H1 (cell line): ENCODE measurements around the gene PLEKHA5. TPM values are rescaled to one million over a fixed set of nuclear protein-coding genes. Genes with fewer than 3 reads are reported as not detected.

Source experiments
- CTCF ChIA-PET: fragments of 300-600 bp; sonication (Branson Sonifier 250); formaldehyde crosslinking; loops from one replicate; lab custom pipeline; 2021; ENCODE audit not compliant: partially characterized antibody; lab: Charles Lee
- POLR2A ChIA-PET: fragments of 300-600 bp; sonication (Branson Sonifier 250); formaldehyde crosslinking; loops from one replicate; lab custom pipeline; 2021; ENCODE audit warnings: inconsistent platforms; ENCODE audit not compliant: partially characterized antibody; lab: Charles Lee
- DNase-seq, 2 experiments: peaks; one replicate each; pipeline versions ENCODE4 v3.0.0 to v3.0.0-alpha.2; 2010 to 2022; ENCODE audit warnings: low spot score in 2 of 2, low read depth in 1 of 2, mixed read lengths in 1 of 2
- FAIRE-seq: peaks from 2 replicates; lab custom pipeline; 2011; peaks lifted over from hg19 to GRCh38; lab: Jason Lieb, UNC
- H2AFZ ChIP-seq: 2 replicates; pipeline ENCODE4 v1.8.1; 2012; ENCODE audit warnings: low read length, inconsistent platforms
- H2AK5ac ChIP-seq: 2 replicates; pipeline ENCODE4 v1.6.1; 2013; ENCODE audit warnings: low read depth, low read length
- H2BK120ac ChIP-seq: replicated peaks from 2 replicates; pipeline ENCODE3; 2013; ENCODE audit warnings: low read depth, low read length, inconsistent platforms
- H2BK12ac ChIP-seq: 2 replicates; pipeline ENCODE4 v1.6.1; 2013; ENCODE audit warnings: low read depth, low read length
- H2BK15ac ChIP-seq: 2 replicates; pipeline ENCODE4 v1.6.1; 2013; ENCODE audit warnings: low read length
- H2BK20ac ChIP-seq: 2 replicates; pipeline ENCODE4 v1.6.1; 2013; ENCODE audit warnings: low read length
- H2BK5ac ChIP-seq: 2 replicates; pipeline ENCODE4 v1.6.1; 2013; ENCODE audit warnings: low read depth, low read length
- H3K14ac ChIP-seq: 2 replicates; pipeline ENCODE4 v1.6.1; 2013; ENCODE audit warnings: inconsistent platforms; ENCODE audit not compliant: insufficient read length
- H3K18ac ChIP-seq: 2 replicates; pipeline ENCODE4 v1.6.1; 2013; ENCODE audit warnings: low read length; ENCODE audit errors: extremely low read depth
- H3K23ac ChIP-seq: 2 replicates; pipeline ENCODE4 v1.6.1; 2013; ENCODE audit warnings: inconsistent platforms; ENCODE audit not compliant: insufficient read length
- H3K23me2 ChIP-seq: 2 replicates; pipeline ENCODE4 v1.6.1; 2013; ENCODE audit warnings: low read depth, low read length
- H3K27ac ChIP-seq: 2 replicates; pipeline ENCODE4 v1.6.1; 2011; ENCODE audit warnings: low read depth, low read length, inconsistent platforms
- H3K27me3 ChIP-seq, 4 experiments: replicated peaks in 1 of 4; 1 replicate in 1 of 4; 2 replicates in 3 of 4; pipeline versions ENCODE4 v1.6.1 to v1.8.1; 2011 to 2013; ENCODE audit warnings: low read length in 3 of 4, mild to moderate bottlenecking in 3 of 4, inconsistent platforms in 2 of 4, mixed read lengths in 2 of 4, moderate library complexity in 1 of 4; ENCODE audit not compliant: control insufficient read depth in 3 of 4, insufficient read depth in 3 of 4; ENCODE audit errors: extremely low read depth in 1 of 4
- H3K36me3 ChIP-seq, 4 experiments: 2 replicates each; pipeline versions ENCODE4 v1.6.1 to v1.8.1; 2011 to 2013; ENCODE audit warnings: mild to moderate bottlenecking in 4 of 4, low read length in 3 of 4, moderate library complexity in 2 of 4, control low read depth in 1 of 4, inconsistent platforms in 1 of 4; ENCODE audit not compliant: insufficient read depth in 4 of 4, control insufficient read depth in 2 of 4
- H3K4ac ChIP-seq: replicated peaks from 2 replicates; pipeline ENCODE3; 2013; ENCODE audit warnings: low read length, low read depth, mixed read lengths, inconsistent platforms; ENCODE audit not compliant: insufficient read length
- H3K4me1 ChIP-seq, 4 experiments: replicated peaks in 1 of 4; 1 replicate in 1 of 4; 2 replicates in 3 of 4; pipeline versions ENCODE4 v1.6.1 to v1.8.1; 2011 to 2013; ENCODE audit warnings: low read length in 3 of 4, inconsistent platforms in 2 of 4, mixed read lengths in 1 of 4; ENCODE audit not compliant: insufficient read depth in 4 of 4, control insufficient read depth in 3 of 4
- H3K4me2 ChIP-seq, 2 experiments: 2 replicates each; pipeline versions ENCODE4 v1.6.1 to v1.8.1; 2011 to 2013; ENCODE audit warnings: low read depth in 2 of 2, low read length in 2 of 2, control low read depth in 1 of 2, inconsistent platforms in 1 of 2, mild to moderate bottlenecking in 1 of 2; ENCODE audit not compliant: insufficient read depth in 1 of 2
- H3K4me3 ChIP-seq, 4 experiments: fragments of 200-600, 300-600 bp in 1 of 4; sonication (generic), shearing (Covaris generic), sonication (Bioruptor Twin) in 1 of 4; 2 replicates each; pipeline versions ENCODE4 v1.5.1 to v1.8.1; 2011 to 2016; ENCODE audit warnings: low read length in 4 of 4, low read depth in 3 of 4, control low read depth in 2 of 4, inconsistent platforms in 2 of 4, mild to moderate bottlenecking in 2 of 4, mixed read lengths in 1 of 4, moderate library complexity in 1 of 4; ENCODE audit not compliant: insufficient read depth in 2 of 4; ENCODE audit errors: extremely low read depth in 1 of 4
- H3K56ac ChIP-seq: replicated peaks from 2 replicates; pipeline ENCODE3; 2013; ENCODE audit warnings: low read depth, mild to moderate bottlenecking, mixed read lengths, low read length, inconsistent platforms; ENCODE audit not compliant: insufficient read length
- H3K79me1 ChIP-seq: 2 replicates; pipeline ENCODE4 v1.6.1; 2013; ENCODE audit warnings: low read depth, low read length, control low read depth
- H3K79me2 ChIP-seq, 2 experiments: 2 replicates each; pipeline versions ENCODE4 v1.6.1 to v1.8.1; 2012 to 2013; ENCODE audit warnings: low read length in 2 of 2, mild to moderate bottlenecking in 2 of 2, inconsistent platforms in 1 of 2; ENCODE audit not compliant: insufficient read depth in 2 of 2, control insufficient read depth in 1 of 2
- H3K9ac ChIP-seq, 4 experiments: replicated peaks in 1 of 4; 1 replicate in 1 of 4; 2 replicates in 3 of 4; pipeline versions ENCODE4 v1.6.1 to v1.8.1; 2011 to 2013; ENCODE audit warnings: low read depth in 3 of 4, low read length in 3 of 4, control low read depth in 2 of 4, mild to moderate bottlenecking in 2 of 4, moderate library complexity in 2 of 4, inconsistent platforms in 1 of 4; ENCODE audit errors: extremely low read depth in 1 of 4
- H3K9me3 ChIP-seq, 2 experiments: 2 replicates each; pipeline versions ENCODE4 v1.6.1 to v1.8.1; 2012 to 2013; ENCODE audit warnings: mild to moderate bottlenecking in 2 of 2, moderate library complexity in 2 of 2, control low read depth in 1 of 2, inconsistent platforms in 1 of 2, low read depth in 1 of 2, low read length in 1 of 2, mixed read lengths in 1 of 2; ENCODE audit not compliant: insufficient read depth in 2 of 2
- H4K20me1 ChIP-seq, 2 experiments: replicated peaks in 1 of 2; 2 replicates each; pipeline versions ENCODE3 to v1.8.1; 2011 to 2013; ENCODE audit warnings: inconsistent platforms in 2 of 2, low read length in 2 of 2, mild to moderate bottlenecking in 1 of 2; ENCODE audit not compliant: insufficient read depth in 2 of 2, control insufficient read depth in 1 of 2
- H4K5ac ChIP-seq: 2 replicates; pipeline ENCODE4 v1.6.1; 2013; ENCODE audit warnings: low read length, low read depth, mixed read lengths, inconsistent platforms; ENCODE audit not compliant: insufficient read length
- H4K8ac ChIP-seq: 2 replicates; pipeline ENCODE4 v1.8.0; 2013; ENCODE audit warnings: mild to moderate bottlenecking, moderate library complexity, low read length, inconsistent platforms; ENCODE audit not compliant: insufficient read depth; ENCODE audit errors: extremely low read depth
- H4K91ac ChIP-seq: replicated peaks from 2 replicates; pipeline ENCODE3; 2013; ENCODE audit warnings: low read length, mixed read lengths, inconsistent platforms; ENCODE audit not compliant: insufficient read length
- CBX8 ChIP-seq: fragments of 300-800, 300-1000 bp; sonication (generic); IDR thresholded peaks from 2 replicates; pipeline ENCODE4 v1.7.1; 2016; ENCODE audit warnings: low read depth, low read length, borderline replicate concordance
- CTBP2 ChIP-seq: IDR thresholded peaks from 2 replicates; pipeline ENCODE4 v1.7.0; 2011; ENCODE audit warnings: borderline replicate concordance, mild to moderate bottlenecking, moderate library complexity, mixed read lengths, low read length; ENCODE audit not compliant: insufficient read depth, insufficient read length
- EGR1 ChIP-seq: IDR thresholded peaks from 2 replicates; pipeline ENCODE4 v1.6.1; 2011; ENCODE audit warnings: low read depth, low read length, borderline replicate concordance
- EZH2 ChIP-seq: fragments of 200-600 bp; sonication (generic); IDR thresholded peaks from 2 replicates; pipeline ENCODE4 v1.7.1; 2012; ENCODE audit warnings: low read depth, mild to moderate bottlenecking, moderate library complexity, low read length, inconsistent platforms; ENCODE audit not compliant: severe bottlenecking
- GABPA ChIP-seq: IDR thresholded peaks from 2 replicates; pipeline ENCODE4 v1.6.1; 2011; ENCODE audit warnings: mild to moderate bottlenecking, low read length, moderate library complexity, borderline replicate concordance; ENCODE audit not compliant: insufficient read depth
- HDAC2 ChIP-seq, 2 experiments: fragments of 300-600 bp in 1 of 2; sonication (generic) in 1 of 2; IDR thresholded peaks; 2 replicates each; pipeline ENCODE4 v1.6.1; 2011 to 2012; ENCODE audit warnings: low read depth in 2 of 2, low read length in 2 of 2, mild to moderate bottlenecking in 2 of 2, moderate library complexity in 2 of 2, borderline replicate concordance in 1 of 2, inconsistent platforms in 1 of 2
- JUND ChIP-seq: IDR thresholded peaks from 2 replicates; pipeline ENCODE4 v1.6.1; 2011; ENCODE audit warnings: mild to moderate bottlenecking, improper control_type of control experiment, low read length
- KDM1A ChIP-seq: fragments of 200-600, 300-600 bp; sonication (generic); IDR thresholded peaks from 2 replicates; pipeline ENCODE4 v1.7.1; 2016; ENCODE audit warnings: mild to moderate bottlenecking, low read length, borderline replicate concordance
- POLR2A ChIP-seq, 2 experiments: IDR thresholded peaks; 1 replicate in 1 of 2; 2 replicates in 1 of 2; pipeline ENCODE4 v1.6.1; 2011; ENCODE audit warnings: low read depth in 2 of 2, low read length in 2 of 2, mild to moderate bottlenecking in 2 of 2; ENCODE audit errors: control extremely low read depth in 1 of 2
- RAD21 ChIP-seq, 2 experiments: IDR thresholded peaks in 1 of 2; conservative IDR thresholded peaks in 1 of 2; 2 replicates each; pipeline ENCODE4 v1.6.1; 2011; ENCODE audit warnings: low read depth in 2 of 2, low read length in 2 of 2, improper control_type of control experiment in 1 of 2, inconsistent platforms in 1 of 2, mild to moderate bottlenecking in 1 of 2, moderate library complexity in 1 of 2
- SIN3A ChIP-seq, 2 experiments: IDR thresholded peaks in 1 of 2; conservative IDR thresholded peaks in 1 of 2; 2 replicates each; pipeline ENCODE4 v1.6.1; 2011 to 2012; ENCODE audit warnings: low read length in 2 of 2, improper control_type of control experiment in 1 of 2, low read depth in 1 of 2, mild to moderate bottlenecking in 1 of 2
- YY1 ChIP-seq: IDR thresholded peaks from 2 replicates; pipeline ENCODE4 v1.6.1; 2011; ENCODE audit warnings: low read depth, mild to moderate bottlenecking, low read length
- WGBS, 2 experiments: shearing (Covaris generic) in 1 of 2; methylation state at CpG; one replicate each; pipeline versions ENCODE4 v1.1.6 to v1.1.7; 2013 to 2015; ENCODE audit warnings: low lambda C conversion rate in 2 of 2, mixed read lengths in 2 of 2, inconsistent platforms in 1 of 2, low coverage in 1 of 2, missing lambda C conversion rate in 1 of 2; ENCODE audit not compliant: insufficient replicate concordance in 2 of 2, insufficient coverage in 1 of 2, insufficient read length in 1 of 2; ENCODE audit errors: extremely low coverage in 1 of 2, missing lambda C conversion rate in 1 of 2; 5-methylcytosine and 5-hydroxymethylcytosine counted together
- polyA plus RNA-seq, 7 experiments: library from polyadenylated mRNA; depleted of rRNA in 3 of 7; stranded (reverse) in 5 of 7; unstranded in 2 of 7; fragments of >200 nt in 5 of 7; fragments of 200-250 nt in 2 of 7; gene quantifications; 1 replicate in 5 of 7; 2 replicates in 1 of 7; 4 replicates in 1 of 7; pipeline versions ENCODE4 v1.2.1 to v1.2.3, GENCODE V29; 2011 to 2013; ENCODE audit warnings: missing spikeins in 2 of 7, mixed read lengths in 2 of 7
- total RNA-seq: library from RNA; stranded (reverse); fragmentation: NEBNext Ultra II Directional; extraction: Animal tissue kit (Norgen Biotek cat#: 25700); gene quantifications from 2 replicates; pipeline ENCODE4 v1.2.1, GENCODE V29; 2021

PLEKHA5 gene
- total and polyA plus RNA-seq, 2 of the 8 experiments (the other 6 are each of a cell fraction or from before 2014, with no cell fraction given), result 17.2 to 66.1 TPM

GRCh38 chr12:19125325-19125724 is 4.2 kb upstream of the PLEKHA5 start:
- Histone ChIP-seq H3K27me3 (no peaks in the 10 kb centered on the region), H3K4ac (no peak overlapping the region), H3K27ac (no peak overlapping the region), H3K4me1 (no peaks in the 10 kb centered on the region; a peak in 1 of 7 replicates), H2BK5ac (no peak overlapping the region), H2AFZ (no peak overlapping the region), H3K9me3 (peaks cover 2 to 14% of the 10 kb centered on the region in 2 experiments; a peak in 3 of 4 replicates), H4K91ac (no peak overlapping the region), H3K4me3 (no peak overlapping the region), H3K56ac (no peak overlapping the region), H4K5ac (no peak overlapping the region), H3K23me2 (no peaks in the 10 kb centered on the region)
- WGBS, 2 experiments, result 92% methylated on average over 4 of the region's 5 CpGs; no CpG with 5 or more reads in 1 of the 2 experiments
- POLR2A ChIA-PET, result interaction anchor here (0.6 kb wide), 1 partner anchor 8 kb away, joined by 3 read pairs; no protein-coding TSS in a partner anchor
- no peak for FAIRE-seq
- no peak for TF ChIP-seq EGR1
- no peak for TF ChIP-seq HDAC2 (IDR thresholded peaks at IDR 0.05; ENCODE audit: borderline replicate concordance in 1 of 2, low read depth in 2 of 2, low read length in 2 of 2)
- no peak for TF ChIP-seq RAD21 (IDR thresholded peaks at IDR 0.05 in 1 of 2, conservative IDR thresholded peaks at IDR 0.05 in 1 of 2; ENCODE audit: low read depth in 2 of 2, low read length in 2 of 2)
- TF ChIP-seq CTBP2, result no peak
- TF ChIP-seq JUND, result no peak
- TF ChIP-seq EZH2, result no peak
- TF ChIP-seq GABPA, result no peak
- TF ChIP-seq YY1, result no peak
- TF ChIP-seq POLR2A (IDR thresholded peaks at IDR 0.05; ENCODE audit: control extremely low read depth in 1 of 2, low read depth in 2 of 2, low read length in 2 of 2), result no peak
- no peak for TF ChIP-seq KDM1A
- no peak for TF ChIP-seq CBX8
- TF ChIP-seq SIN3A (conservative IDR thresholded peaks at IDR 0.05 in 1 of 2, IDR thresholded peaks at IDR 0.05 in 1 of 2; ENCODE audit: low read depth in 1 of 2, low read length in 2 of 2), result no peak
- TF ChIP-seq, all 59 proteins: peak for 0
- Histone ChIP-seq H4K8ac (no peak overlapping the region), H3K18ac (no peak overlapping the region), H2BK120ac (no peak overlapping the region), H2BK12ac (no peak overlapping the region), H3K4me2 (no peak overlapping the region), H2BK15ac (no peak overlapping the region), H3K14ac (no peak overlapping the region), H2BK20ac (no peak overlapping the region), H3K23ac (no peak overlapping the region), H4K20me1 (no peaks in the 10 kb centered on the region), H3K36me3 (peaks cover 0 to 3% (median 1%) of the 10 kb centered on the region in 4 experiments; a peak in 2 of 8 replicates), H3K79me1 (no peaks in the 10 kb centered on the region), H3K9ac (no peak overlapping the region), H3K79me2 (no peaks in the 10 kb centered on the region), H2AK5ac (no peak overlapping the region)
- CTCF ChIA-PET, result no interaction called here
- no peak for DNase-seq
